Measurements from ENCODE around the gene MACROD2. TPM values are rescaled to one million over a fixed set of nuclear protein-coding genes. Genes with fewer than 3 reads are reported as not detected.

MACROD2 gene
- total RNA-seq, 1 experiment from 2014 or later, result not detected

- Histone ChIP-seq H3K27me3 (replicated peaks) (no peaks in the 10 kb centered on the region), H3K9me3 (replicated peaks) (peaks cover 6% of the 10 kb centered on the region), H3K27ac (no peak overlapping the region), H3K36me3 (no peaks in the 10 kb centered on the region), H3K4me1 (replicated peaks) (no peaks in the 10 kb centered on the region), H3K4me3 (no peak overlapping the region)
- DNase-seq (ENCODE audit: low read depth in 1 of 2, low spot score in 2 of 2), result no peak
These were observed 1038.6 kb downstream of the MACROD2 start for GRCh38 chr20:15033891-15034290.

GRCh38 chr20:15036948-15037347 is 1041.6 kb downstream of the MACROD2 start:
- Histone ChIP-seq H3K4me1 (replicated peaks) (no peaks in the 10 kb centered on the region), H3K4me3 (no peak overlapping the region), H3K9me3 (replicated peaks) (peaks cover 2% of the 10 kb centered on the region), H3K27me3 (replicated peaks) (no peaks in the 10 kb centered on the region), H3K36me3 (no peaks in the 10 kb centered on the region), H3K27ac (no peak overlapping the region)
- no peak for DNase-seq (ENCODE audit: low read depth in 1 of 2, low spot score in 2 of 2)

- H3K4me1 ChIP-seq (replicated peaks), result no peaks in the 10 kb centered on the region
- no peak overlapping the region for H3K4me3 ChIP-seq
- peaks cover 3% of the 10 kb centered on the region; the same call in 1 of the 2 replicates for H3K9me3 ChIP-seq (replicated peaks)
- no peak for DNase-seq (ENCODE audit: low read depth in 1 of 2, low spot score in 2 of 2)
- H3K27ac ChIP-seq, result no peak overlapping the region
- H3K27me3 ChIP-seq (replicated peaks), result no peaks in the 10 kb centered on the region
- H3K36me3 ChIP-seq, result no peaks in the 10 kb centered on the region
These were observed 1043.9 kb downstream of the MACROD2 start for GRCh38 chr20:15039088-15039752.

GRCh38 chr20:15042723-15043122 is 1047.4 kb downstream of the MACROD2 start:
- H3K4me3 ChIP-seq, result no peak overlapping the region
- H3K9me3 ChIP-seq (replicated peaks), result peaks cover 3% of the 10 kb centered on the region; the same call in 1 of the 2 replicates
- no peak for DNase-seq (ENCODE audit: low read depth in 1 of 2, low spot score in 2 of 2)
- no peak overlapping the region for H3K27ac ChIP-seq
- no peaks in the 10 kb centered on the region for H3K27me3 ChIP-seq (replicated peaks)
- no peaks in the 10 kb centered on the region for H3K36me3 ChIP-seq
- H3K4me1 ChIP-seq (replicated peaks), result no peaks in the 10 kb centered on the region

- Histone ChIP-seq H3K4me1 (replicated peaks) (no peaks in the 10 kb centered on the region), H3K4me3 (no peak overlapping the region), H3K27me3 (replicated peaks) (no peaks in the 10 kb centered on the region), H3K9me3 (replicated peaks) (peaks cover 3% of the 10 kb centered on the region; the same call in 1 of the 2 replicates), H3K36me3 (no peaks in the 10 kb centered on the region), H3K27ac (no peak overlapping the region)
- DNase-seq (ENCODE audit: low read depth in 1 of 2, low spot score in 2 of 2), result no peak
These were observed 1049.9 kb downstream of the MACROD2 start for GRCh38 chr20:15045246-15045645.

GRCh38 chr20:15047042-15047441 is 1051.7 kb downstream of the MACROD2 start:
- Histone ChIP-seq H3K36me3 (no peaks in the 10 kb centered on the region), H3K27me3 (replicated peaks) (no peaks in the 10 kb centered on the region), H3K4me3 (no peak overlapping the region), H3K9me3 (replicated peaks) (peaks cover 3% of the 10 kb centered on the region; the same call in 1 of the 2 replicates), H3K4me1 (replicated peaks) (no peaks in the 10 kb centered on the region), H3K27ac (no peak overlapping the region)
- DNase-seq (ENCODE audit: low read depth in 1 of 2, low spot score in 2 of 2), result no peak

GRCh38 chr20:15047601-15048000 is 1052.3 kb downstream of the MACROD2 start:
- DNase-seq (ENCODE audit: low read depth in 1 of 2, low spot score in 2 of 2), result no peak
- no peaks in the 10 kb centered on the region for H3K36me3 ChIP-seq
- no peaks in the 10 kb centered on the region for H3K27me3 ChIP-seq (replicated peaks)
- H3K4me3 ChIP-seq, result no peak overlapping the region
- H3K9me3 ChIP-seq (replicated peaks), result 0 out of 2 replicates have a peak, but pooled peaks cover 3% of the 10 kb centered on the region
- H3K4me1 ChIP-seq (replicated peaks), result no peaks in the 10 kb centered on the region
- H3K27ac ChIP-seq, result no peak overlapping the region

GRCh38 chr20:15056246-15056645 is 1060.9 kb downstream of the MACROD2 start:
- H3K27me3 ChIP-seq (replicated peaks), result no peaks in the 10 kb centered on the region
- H3K27ac ChIP-seq, result no peak overlapping the region
- H3K9me3 ChIP-seq (replicated peaks), result no peaks in the 10 kb centered on the region; the same call in 1 of the 2 replicates
- H3K36me3 ChIP-seq, result no peaks in the 10 kb centered on the region
- DNase-seq (ENCODE audit: low read depth in 1 of 2, low spot score in 2 of 2), result no peak
- H3K4me3 ChIP-seq, result no peak overlapping the region
- no peaks in the 10 kb centered on the region for H3K4me1 ChIP-seq (replicated peaks)

GRCh38 chr20:15058841-15059240 is 1063.5 kb downstream of the MACROD2 start:
- Histone ChIP-seq H3K4me1 (replicated peaks) (no peaks in the 10 kb centered on the region), H3K4me3 (no peak overlapping the region), H3K27ac (no peak overlapping the region), H3K36me3 (no peaks in the 10 kb centered on the region), H3K27me3 (replicated peaks) (no peaks in the 10 kb centered on the region), H3K9me3 (replicated peaks) (no peaks in the 10 kb centered on the region; the same call in 1 of the 2 replicates)
- DNase-seq (ENCODE audit: low read depth in 1 of 2, low spot score in 2 of 2), result no peak

- Histone ChIP-seq H3K27me3 (replicated peaks) (no peaks in the 10 kb centered on the region), H3K36me3 (no peaks in the 10 kb centered on the region), H3K4me3 (no peak overlapping the region), H3K27ac (no peak overlapping the region), H3K4me1 (replicated peaks) (no peaks in the 10 kb centered on the region), H3K9me3 (replicated peaks) (no peaks in the 10 kb centered on the region; the same call in 1 of the 2 replicates)
- DNase-seq (ENCODE audit: low read depth in 1 of 2, low spot score in 2 of 2), result no peak
These were observed 1064.1 kb downstream of the MACROD2 start for GRCh38 chr20:15059438-15059837.

- no peak overlapping the region for H3K27ac ChIP-seq
- H3K9me3 ChIP-seq (replicated peaks), result no peaks in the 10 kb centered on the region; the same call in 1 of the 2 replicates
- no peaks in the 10 kb centered on the region for H3K4me1 ChIP-seq (replicated peaks)
- no peaks in the 10 kb centered on the region for H3K36me3 ChIP-seq
- no peaks in the 10 kb centered on the region for H3K27me3 ChIP-seq (replicated peaks)
- DNase-seq (ENCODE audit: low read depth in 1 of 2, low spot score in 2 of 2), result no peak
- H3K4me3 ChIP-seq, result no peak overlapping the region
These were observed 1065.1 kb downstream of the MACROD2 start for GRCh38 chr20:15060265-15061060.

GRCh38 chr20:15061061-15061430 is 1065.7 kb downstream of the MACROD2 start:
- DNase-seq (ENCODE audit: low read depth in 1 of 2, low spot score in 2 of 2), result no peak
- Histone ChIP-seq H3K27ac (no peak overlapping the region), H3K4me1 (replicated peaks) (no peaks in the 10 kb centered on the region), H3K27me3 (replicated peaks) (no peaks in the 10 kb centered on the region), H3K36me3 (no peaks in the 10 kb centered on the region), H3K4me3 (no peak overlapping the region), H3K9me3 (replicated peaks) (no peaks in the 10 kb centered on the region; the same call in 1 of the 2 replicates)

- Histone ChIP-seq H3K4me1 (replicated peaks) (no peaks in the 10 kb centered on the region), H3K36me3 (no peaks in the 10 kb centered on the region), H3K27ac (no peak overlapping the region), H3K4me3 (no peak overlapping the region), H3K27me3 (replicated peaks) (no peaks in the 10 kb centered on the region), H3K9me3 (replicated peaks) (no peaks in the 10 kb centered on the region; the same call in 1 of the 2 replicates)
- DNase-seq (ENCODE audit: low read depth in 1 of 2, low spot score in 2 of 2), result no peak
These were observed 1066.6 kb downstream of the MACROD2 start for GRCh38 chr20:15061955-15062354.

GRCh38 chr20:15063081-15063480 is 1067.8 kb downstream of the MACROD2 start:
- DNase-seq (ENCODE audit: low read depth in 1 of 2, low spot score in 2 of 2), result no peak
- Histone ChIP-seq H3K27ac (no peak overlapping the region), H3K9me3 (replicated peaks) (no peaks in the 10 kb centered on the region), H3K36me3 (no peaks in the 10 kb centered on the region), H3K27me3 (replicated peaks) (no peaks in the 10 kb centered on the region), H3K4me3 (no peak overlapping the region), H3K4me1 (replicated peaks) (no peaks in the 10 kb centered on the region)
